GM18520 (cell line): Measurements from ENCODE around the gene ELMO1.

Source experiments
- ATAC-seq: cut with Tn5 transposase; IDR thresholded peaks from one replicate; pipeline ENCODE4 v1.9.1; 2021; ENCODE audit not compliant: unreplicated experiment

The ELMO1 gene

DNA sequence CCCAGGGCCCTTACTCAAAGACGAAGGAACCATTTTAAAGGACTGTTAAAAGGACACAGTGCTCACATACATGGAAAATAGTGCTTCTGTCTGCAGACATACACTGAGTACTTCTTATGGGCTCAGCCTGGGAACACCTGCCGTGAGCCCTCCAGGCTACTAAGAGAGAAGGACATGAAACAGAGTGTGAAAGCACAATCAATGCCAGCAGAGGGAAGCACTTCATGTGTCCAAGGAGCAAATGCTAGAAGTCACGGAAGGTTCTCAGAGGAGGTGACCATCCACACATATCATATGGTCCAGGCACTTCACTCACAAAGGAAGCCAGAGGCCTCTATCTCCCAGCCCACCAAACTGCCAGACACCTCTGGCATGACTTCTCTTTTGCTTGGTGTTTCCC lies 15.5 kb downstream of the ELMO1 start:
- no peak for ATAC-seq

DNA sequence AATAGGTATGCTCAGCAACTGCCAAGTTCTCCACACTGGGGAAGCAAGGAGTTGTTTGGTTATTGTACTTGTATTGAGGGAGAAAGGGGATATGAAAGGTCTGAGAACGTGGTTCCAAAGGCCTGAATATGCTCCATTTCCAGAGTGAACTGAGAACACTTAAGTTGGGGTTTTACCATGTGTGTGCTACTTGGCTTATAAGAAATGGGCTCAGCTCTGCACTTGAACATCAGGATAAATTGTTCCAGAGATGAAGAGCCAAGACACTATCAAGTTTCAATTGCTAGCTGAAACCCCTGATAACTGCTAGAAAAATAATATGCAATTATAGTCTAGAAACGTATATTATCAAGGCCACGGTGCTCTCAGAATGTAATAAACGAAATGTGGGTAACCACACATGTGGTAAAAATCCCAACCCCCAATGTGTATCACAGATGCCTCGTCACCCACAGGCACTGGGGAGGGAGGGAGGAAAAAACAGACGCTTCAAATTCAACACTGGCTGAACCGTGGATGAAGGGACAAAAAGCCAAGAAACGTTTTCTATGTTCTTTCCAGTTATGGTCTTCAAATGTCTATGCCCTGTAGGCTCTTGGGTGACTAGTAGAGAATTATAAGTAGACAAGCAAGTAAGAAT lies 16.3 kb downstream of the ELMO1 start:
- ATAC-seq, result no peak

DNA sequence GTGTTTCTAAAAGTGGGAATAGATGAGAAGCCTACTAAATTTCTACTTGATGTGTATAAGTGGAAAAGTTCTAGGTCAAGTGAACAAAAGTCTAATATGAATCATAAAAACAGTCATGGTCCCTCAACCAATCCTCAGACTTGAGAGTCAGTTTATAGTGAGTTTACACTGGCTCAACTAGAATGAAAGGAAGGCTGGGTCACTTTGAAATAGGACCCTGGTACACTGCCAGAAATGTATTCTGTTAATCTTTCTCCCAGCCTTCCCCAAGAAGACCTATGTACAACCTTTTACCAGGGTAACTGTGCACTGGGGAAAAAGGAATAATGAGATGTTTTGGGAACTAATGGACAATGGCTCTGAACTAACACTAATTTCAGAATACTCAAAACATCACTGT lies 17.3 kb downstream of the ELMO1 start:
- no peak for ATAC-seq

DNA sequence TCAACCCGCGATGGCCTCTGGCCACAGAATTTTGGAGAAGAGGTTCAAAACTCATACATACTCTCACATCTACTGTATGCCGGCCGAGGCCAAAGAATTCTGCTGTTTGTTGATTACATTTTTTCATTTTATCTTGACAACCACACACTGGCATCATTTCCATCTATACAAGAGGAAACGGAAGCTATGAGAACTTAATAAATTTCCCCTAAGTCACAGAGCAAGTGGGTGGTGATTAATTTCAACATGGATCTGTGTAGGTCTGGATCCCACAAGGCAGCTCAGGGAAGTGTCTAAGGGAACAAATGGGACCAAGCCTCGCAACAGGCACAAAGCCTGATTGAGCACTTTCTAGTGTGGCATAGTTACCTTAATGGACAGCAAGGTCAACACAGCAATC lies 18.0 kb downstream of the ELMO1 start:
- ATAC-seq, result no peak

DNA sequence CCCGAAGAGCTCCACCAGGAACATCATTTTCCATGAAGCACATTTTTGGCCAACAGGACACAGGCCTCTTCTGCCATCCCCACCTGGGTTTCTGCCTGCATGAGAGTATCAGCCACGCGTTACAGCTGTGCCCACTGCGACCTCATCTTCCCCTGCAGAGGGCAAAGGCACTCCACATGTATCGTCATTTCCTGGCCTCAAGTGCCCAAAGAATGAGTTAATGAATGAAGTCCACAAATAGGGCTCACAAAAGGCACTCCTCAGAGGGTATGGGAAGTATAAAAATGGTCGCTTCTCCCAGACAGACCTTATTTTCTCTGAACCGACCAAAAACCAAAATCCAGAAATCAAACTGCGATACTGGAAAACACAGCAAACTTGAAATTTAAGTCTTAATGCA lies 18.5 kb downstream of the ELMO1 start:
- no peak for ATAC-seq

DNA sequence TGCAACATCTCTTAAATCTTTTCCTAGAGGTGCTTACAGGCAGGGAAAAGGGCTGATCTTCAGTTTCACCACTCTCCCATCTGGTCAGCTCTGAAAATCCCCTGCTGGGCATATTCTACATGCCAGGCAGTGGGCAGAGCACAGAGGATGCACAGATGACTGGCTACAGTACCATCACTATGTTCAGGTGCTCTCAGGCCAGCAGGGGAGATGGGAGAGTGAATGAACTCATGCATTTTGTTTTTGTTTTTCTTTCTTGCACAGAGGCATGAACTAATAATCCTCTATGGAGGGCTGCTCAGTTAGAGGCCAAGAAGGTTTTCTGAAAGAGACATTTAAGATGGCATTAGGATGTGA lies 19.3 kb downstream of the ELMO1 start:
- ATAC-seq, result no peak

DNA sequence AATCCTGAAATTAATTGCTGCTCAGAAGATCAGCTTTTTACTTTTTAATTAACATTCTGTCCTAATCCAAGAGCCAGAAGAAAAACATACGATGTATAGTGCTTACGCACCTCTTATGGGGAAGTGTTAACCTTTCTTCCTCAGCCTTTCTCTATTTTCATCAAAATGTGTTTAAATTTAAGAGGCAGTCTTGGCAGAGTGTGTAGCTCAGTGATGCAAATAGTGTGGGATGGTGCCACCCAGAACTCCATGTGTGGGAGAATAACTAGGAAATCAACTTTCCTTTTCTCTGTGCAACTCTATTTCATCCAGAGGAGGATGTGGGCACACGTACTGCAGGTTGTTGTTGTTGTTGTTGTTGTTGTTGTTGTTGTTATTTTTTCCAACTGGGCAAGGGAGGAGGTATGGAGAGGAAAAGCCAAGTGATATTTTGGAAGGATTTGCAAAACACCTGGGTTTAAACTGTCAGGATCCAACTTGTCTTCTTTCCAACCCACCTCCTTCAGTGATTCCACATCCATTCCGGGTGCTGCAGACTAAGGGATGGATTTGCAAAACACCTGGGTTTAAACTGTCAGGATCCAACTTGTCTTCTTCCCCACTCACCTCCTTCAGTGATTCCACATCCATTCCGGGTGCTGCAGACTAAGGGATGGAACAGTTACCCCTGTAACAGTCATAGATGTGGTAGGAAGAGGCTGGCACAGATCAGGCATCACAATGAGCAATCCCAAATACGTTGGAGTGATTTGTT lies 19.8 kb downstream of the ELMO1 start:
- no peak for ATAC-seq

DNA sequence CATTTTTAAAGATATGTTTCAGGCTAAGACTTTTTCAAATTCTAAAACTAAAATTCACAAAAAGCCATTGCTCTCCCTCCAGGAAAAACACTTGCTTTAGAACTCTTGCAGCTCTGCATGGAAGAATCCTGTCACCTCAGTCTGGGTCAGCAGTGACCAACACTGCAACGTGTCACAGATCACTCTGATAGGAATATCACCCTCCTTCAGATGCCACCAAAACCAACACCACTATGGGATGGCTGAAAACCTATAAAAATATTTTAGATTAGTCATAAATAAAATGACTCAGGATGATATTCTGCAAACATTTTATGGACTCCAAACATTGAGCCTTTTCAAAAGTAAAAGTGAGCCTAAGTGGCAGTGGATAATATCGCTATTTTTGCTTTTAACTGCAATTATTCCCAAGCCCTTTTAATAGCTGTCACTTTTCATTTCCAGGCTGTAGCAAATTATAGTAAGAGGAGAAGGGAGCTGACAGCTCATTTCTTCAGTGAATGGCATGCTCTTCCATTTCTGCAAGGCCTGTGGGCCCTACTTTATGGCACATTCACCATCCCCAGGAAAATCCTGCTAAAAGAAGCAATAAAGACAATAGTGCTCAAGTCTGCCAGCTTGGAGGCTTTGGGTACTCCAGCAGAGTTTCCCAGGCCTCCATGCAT lies 21.3 kb downstream of the ELMO1 start:
- ATAC-seq, result no peak

DNA sequence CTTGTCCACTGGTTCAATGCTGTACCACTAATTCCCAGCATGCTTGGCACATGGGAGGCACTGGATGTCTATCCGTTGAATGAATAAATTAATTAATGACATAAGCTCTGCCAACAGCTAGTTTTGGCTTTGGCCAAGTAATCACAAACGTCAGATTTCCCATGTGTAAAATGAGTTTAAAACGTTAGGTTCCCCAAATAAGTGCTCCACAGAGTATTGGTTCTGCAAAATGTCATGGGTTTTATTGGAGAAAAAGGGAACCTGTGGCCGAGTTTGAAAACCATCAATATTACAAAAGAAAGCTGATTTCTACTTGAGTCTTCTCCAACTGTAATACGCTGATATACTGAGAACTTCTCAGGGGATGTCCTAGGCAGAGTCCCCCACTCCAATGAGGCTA lies 23.2 kb downstream of the ELMO1 start:
- ATAC-seq, result no peak

DNA sequence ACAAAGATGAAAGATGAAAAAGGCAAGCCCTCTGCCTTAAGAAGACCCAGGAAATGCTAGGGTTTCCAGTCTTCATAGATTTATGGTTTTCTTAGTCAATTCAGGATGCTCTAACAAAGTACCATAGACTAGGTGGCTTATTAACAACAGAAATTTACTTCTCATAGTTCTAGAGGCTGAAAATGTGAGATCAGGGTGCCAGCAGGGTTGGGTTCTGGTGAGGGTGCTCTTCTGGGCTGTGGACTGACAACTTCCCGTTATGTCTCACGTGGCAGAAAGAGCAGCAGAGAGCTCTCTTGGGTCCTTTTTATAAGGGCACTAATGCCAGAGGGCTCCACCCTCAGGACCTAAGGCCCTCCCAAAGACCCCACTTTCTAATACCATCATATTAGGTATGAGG lies 23.7 kb downstream of the ELMO1 start:
- no peak for ATAC-seq

DNA sequence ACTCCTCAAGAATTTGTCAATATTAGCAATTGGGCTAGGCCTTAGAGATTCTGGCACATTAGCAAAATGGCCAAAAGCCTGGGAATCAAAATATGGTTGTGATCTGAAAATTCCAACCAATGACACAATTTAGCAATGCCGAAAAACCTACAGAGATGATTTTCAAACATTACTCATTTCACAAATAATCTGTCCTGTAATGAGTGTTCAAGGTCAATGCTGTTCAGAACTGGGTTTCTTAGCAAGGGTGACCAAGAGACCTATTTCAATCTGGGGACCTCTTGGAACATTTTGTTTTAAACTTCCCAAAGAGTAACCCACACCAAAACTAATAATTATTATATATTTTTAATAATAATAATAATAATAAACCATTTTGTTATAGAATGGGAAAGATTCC lies 24.1 kb downstream of the ELMO1 start:
- no peak for ATAC-seq

DNA sequence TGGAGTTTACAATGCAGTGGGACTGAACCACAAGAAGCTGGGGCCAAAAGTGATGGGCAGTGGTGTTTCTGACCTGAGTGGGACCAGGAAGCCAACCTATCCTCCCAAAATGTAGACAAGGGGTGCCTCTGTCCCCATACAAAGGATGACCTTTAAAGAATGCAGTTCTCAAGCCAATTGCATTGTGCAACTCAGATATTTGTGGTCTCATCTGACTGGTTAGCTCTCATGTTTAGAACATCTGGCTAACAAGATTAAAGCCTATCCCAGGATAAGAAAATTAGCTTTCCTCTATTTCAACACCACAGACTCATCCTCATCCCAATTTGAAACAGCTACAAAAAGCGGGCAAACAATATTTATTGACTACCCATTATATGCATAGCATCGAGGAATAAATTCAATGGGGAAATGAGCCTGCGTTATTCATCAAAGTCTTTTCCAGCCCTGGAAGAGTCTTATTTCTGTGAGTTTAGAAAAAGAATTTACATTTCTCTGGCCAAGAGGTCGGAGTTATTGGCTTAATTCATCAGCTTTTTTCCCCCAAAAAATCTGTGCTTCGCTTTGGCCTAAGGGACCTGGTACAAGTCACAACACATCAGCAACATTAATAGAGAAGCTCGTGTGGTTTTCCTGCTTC lies 26.7 kb downstream of the ELMO1 start:
- no peak for ATAC-seq

DNA sequence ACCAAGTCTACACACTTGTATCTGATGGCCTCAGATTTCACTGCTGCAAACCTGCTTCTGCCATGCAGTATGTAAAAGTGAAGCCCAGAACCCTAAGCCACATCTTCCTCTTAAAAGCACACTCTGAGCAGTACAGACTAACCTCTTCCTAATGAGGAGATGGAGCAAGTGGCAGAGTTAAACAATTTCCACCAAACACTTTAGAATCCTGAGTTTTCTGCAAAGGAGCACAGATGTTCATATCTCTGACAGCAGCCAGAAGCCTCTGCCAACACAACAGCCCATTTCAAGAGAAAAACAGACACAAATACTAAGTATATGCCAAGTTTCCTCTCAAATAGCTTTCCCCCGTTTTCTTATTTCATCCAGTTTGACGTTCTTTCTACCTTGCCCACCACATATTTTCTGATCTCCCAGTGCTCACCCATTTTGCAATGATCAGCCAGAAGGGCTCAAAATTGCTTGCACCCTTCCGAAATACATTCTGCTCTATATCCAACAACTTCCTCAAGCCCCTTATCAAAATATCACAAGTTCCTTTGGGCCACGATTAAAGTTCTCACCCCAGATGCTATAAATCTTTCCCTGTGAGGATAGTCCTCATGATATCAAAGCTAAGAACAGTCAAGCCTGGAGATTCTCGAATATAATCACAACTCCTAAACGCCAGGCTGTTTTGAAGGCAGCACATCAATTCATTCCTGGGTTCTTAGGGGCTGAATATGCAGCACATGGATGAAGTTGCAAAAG lies 27.5 kb downstream of the ELMO1 start:
- no peak for ATAC-seq

DNA sequence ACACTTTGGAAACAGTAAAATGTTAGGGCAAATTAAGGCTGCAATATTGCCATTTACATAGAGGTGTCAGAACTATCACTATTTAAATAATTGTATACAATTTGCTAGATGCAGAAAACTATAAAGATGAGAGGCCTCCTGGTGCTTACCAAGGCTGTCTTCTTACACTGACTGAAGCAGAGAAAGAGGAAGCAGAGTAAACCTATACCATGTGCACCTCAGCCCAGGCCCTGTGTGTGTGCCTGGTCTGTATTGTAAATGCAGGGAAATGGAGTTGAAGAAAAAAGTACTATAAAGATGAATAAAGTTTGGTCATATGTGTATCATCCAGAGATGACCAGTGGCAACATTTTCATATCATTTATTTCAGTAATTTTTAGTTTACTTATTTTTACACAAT lies 29.2 kb downstream of the ELMO1 start:
- no peak for ATAC-seq

DNA sequence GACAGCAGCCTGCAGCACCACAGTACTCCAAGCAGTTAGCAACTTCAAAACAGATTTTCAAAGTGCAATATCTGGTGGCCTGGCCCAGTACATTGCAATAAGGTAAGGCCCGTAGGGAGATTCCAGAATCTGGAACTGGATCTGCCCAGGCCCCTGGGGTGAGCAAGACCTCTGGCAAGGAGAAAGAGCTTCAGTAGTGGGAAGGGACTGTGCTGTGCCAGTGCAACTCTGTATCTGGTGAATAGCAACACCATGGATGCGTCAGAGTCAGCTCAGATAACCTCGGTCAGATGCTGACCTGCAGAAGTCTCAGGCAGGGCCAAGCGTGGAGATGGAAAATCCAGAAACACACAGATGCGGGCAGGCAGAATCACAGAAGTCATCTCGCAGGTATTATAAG lies 30.3 kb downstream of the ELMO1 start:
- ATAC-seq, result no peak

DNA sequence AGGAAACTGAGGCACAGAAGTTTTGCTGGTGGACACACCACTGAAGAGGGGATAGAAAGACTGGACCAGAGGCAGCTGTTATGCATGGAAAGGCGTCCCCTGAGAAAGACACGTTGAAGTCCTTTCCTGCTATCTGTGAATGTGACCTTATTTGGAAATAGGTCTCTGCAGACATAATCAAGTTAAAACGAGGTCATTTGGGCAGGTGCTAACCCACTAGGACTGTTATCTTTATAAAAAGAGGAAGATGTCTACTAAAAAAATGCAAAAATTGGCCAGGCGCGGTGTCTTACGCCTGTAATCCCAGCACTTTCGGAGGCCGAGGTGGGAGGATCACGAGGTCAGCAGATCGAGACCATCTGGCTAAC lies 31.6 kb downstream of the ELMO1 start:
- ATAC-seq, result no peak

DNA sequence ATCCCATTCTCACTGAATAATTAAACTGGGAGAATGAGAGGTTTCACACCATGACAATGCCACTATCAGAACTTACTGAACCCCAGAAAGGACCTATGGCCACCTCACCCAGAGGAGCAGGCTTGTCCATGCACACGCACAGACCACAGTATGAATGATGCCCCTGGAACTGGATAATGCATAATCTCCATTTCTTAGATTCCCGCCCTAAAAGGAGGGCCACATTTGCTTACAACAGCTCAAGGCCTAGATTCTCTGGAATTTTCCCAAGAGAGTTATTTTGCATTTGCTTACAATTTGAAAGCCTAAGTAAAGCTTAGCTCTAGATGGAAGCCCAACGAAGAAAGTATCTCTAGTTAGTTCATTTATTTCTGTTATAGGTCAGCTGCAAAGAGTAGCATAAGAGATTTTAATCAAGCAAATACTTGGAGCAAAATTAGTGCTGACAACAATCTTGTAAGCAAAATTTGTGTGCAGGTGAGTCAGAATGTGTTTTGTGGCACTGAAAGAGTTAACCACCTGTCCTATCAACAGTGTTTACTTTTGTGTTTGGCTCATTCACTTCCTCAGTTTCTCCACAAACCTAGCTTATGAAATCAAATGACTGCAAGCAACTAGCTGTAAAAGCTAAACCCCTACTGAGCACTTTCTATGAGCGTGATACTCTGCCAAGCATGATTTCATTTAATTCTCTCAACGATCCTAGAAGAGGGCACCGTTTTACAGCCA lies 32.1 kb downstream of the ELMO1 start:
- ATAC-seq, result no peak

DNA sequence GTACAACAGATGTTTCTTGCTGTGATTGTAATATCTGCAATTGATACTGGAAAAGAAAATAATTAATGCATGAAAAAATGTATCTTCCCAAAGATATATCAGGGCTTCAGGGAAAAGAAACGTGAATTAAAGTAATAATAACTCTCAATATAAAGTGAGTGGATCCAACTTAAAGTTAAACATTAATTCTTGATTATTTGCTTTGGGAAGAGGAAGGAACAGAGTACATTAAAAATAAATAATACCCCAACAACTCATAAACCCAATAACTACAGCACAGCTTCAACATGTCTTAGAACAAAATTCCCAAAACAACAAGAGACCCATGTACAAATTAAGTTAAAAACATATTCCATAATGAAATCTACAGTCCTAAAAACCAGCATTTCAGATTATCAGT lies 33.0 kb downstream of the ELMO1 start:
- ATAC-seq, result no peak

DNA sequence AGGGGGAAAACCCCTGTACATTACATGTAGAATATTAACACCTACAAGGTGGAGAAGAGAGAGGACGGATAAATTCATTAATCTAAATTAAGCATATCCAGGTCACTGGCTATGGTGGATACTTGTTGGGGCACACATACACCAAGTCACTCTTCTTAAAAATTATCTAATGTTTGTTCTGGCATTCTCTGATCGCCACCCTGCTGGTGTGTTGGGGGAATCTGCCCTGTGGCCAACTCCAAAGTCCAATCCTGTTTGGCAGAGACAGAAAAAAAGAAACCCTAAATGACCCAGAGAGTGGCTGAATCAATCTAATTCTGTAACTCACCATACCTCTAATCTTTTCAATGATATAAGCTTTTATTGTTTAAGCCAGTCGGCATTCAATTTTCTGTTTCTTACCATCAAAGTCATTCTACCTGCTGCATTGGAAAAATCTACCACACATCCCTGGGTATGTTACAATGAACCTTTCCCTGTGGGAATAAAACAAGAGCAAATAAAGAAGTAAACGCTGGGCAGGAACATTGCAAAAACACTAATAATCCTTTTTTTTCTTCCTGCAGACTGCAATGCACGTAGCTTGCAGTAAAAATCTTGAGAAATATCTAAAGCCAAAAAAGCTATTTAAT lies 34.2 kb downstream of the ELMO1 start:
- no peak for ATAC-seq

DNA sequence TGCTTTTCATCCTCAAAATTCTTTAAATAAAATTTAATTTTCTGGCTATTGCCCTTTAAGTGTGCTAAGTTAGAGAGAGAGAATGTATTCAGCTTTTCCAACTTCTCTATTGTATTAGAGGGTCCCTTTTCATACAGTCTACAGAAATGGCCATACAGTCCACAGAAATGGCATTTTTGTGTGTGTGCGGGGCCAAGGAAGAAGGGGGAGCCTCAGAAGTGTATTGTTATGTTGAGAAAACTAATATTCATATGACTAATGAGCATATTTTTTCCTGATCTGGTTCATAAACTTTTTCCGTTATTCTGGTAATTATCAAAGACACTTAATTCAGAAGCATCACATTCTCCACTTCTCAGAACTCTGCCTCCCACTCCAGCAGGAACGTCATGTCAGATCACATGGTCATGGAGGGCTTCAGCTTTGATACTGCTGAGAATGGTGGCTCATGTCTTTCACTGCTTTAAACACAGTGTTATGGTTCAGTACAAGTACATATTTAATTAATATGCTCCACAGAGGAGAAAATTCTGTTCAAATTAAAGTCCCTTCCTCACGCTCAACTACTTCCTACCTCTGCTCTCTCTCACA lies 37.1 kb downstream of the ELMO1 start:
- no peak for ATAC-seq
